HG03378 (cell line): Measurements from ENCODE around the gene SLC25A26.

Experiments used
- ATAC-seq: cut with Tn5 transposase; IDR thresholded peaks from one replicate; pipeline ENCODE4 v1.9.1; 2021; ENCODE audit warnings: mild to moderate bottlenecking, moderate library complexity; ENCODE audit not compliant: unreplicated experiment

Gene SLC25A26

DNA sequence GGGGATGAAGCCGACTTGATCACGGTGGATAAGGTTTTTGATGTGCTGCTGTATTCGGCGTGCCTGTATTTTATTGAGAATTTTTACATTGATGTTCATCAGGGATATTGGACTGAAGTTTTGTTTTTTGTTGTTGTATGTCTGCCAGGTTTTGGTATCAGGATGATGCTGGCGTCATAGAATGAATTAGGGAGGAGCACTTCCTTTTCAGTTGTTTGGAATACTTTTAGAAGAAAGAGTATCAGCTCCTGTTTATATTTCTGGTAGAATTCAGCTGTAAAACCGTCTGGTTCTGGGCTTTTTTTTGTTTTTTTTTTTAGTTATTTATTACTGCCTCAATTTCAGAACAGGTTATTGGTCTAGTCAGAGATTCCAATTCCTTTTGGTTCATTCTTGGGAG is 93.7 kb downstream of the SLC25A26 start:
- ATAC-seq = no peak

DNA sequence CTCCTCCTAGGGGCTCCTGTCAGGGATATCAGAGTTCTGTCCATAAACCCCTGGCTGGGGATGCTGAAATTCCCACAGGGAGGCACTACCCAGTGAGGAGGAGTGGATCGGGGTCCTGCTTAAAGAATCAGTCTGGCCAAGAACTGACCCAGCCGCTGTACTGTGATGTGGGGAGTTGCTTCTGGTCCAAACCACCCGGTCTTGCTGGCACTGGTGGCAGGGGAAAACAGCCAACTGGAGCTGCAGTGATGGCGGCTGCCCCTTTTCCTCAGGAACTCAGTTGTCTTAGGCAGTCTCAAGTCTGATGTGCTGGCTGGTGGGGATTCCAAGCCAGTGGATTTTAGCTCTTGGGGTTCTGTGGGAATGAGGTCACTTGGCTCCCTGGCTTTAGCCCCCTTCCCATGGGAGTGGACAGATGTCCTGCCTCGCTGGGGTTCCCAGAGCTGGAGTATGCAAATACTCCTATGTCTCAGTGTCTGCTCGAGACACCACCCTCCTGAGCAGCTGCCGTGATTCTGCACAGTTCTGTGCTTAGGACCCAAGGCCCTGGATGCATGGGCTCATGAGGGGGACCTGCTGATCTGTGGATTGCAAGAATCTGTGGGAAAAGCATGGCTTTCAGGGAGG is 97.1 kb downstream of the SLC25A26 start:
- no peak for ATAC-seq

DNA sequence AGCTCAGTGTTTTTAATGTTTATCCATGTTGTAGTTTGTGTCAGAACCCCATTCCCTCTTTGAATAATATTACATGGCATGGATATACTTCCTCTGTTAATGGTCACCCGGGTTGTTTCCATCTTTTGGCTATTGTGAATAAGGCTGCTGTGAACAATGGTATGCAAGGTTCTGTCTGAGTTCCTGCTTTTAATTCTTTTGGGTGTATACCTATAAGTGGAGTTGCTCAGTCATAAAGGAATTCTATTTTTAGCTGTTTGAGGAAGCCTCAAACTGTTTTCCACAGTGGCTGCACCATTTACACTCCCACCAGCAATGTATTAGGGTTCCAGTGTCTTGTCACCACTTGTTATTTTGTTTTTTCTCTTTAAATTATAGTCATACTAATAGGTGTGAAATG is 99.6 kb downstream of the SLC25A26 start:
- no peak for ATAC-seq

DNA sequence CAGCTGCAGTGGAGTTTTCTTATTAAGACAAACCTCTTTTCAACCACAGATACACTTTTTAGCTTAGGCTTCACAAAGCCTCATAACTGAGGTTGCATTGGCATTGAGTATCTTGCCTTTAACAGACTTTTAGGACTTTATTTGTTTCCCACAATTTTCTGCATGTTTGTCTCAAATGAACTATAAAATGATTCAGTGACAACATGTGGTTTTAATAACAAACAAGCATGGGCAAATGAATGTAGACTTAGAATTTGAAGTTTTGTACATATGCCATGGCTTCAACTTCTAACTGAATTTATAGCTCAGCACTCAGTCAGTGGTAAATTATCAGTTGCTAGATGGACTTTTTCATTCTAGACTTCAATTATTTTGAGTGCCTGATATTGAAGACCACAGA is 101.6 kb downstream of the SLC25A26 start:
- ATAC-seq = no peak

DNA sequence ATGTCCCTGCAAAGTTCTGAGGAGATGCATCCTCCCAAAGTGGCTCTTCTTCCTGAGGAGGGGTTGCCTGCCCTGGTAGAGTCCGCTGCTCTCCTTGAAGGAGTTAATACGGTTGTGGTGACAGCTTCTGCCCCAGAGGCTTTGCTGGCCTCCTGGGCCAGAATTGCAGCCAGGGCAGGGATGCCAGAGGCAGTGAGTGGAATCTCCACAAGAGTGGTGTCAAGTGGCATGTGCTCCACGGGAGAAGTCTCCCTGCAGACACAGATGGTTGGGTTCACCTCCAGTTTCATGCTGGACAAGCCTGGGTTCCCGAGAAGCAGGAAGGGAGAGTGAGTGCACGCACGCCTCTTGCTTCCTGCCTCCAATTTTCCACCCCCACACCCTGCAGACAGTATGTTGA is 105.5 kb downstream of the SLC25A26 start:
- no peak for ATAC-seq

DNA sequence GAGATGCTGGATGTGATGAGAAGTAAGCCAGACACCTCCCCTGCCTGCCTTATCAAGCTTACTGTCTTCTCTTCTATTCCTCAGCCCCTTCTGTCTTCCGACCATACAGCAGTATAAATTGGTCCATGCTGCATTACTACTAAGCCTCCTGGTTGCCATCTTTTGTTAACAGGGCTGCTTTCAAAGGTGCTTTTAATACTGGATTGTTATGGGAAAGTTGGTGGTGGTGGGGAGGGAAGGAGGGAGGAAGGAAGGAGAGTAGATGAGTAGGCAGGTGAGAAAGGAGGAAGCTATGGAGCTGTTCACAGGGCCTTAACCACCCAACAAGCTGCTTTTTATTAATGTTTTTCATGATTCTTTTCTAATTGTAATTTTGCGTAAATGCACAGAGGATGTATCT is 114.9 kb downstream of the SLC25A26 start:
- no peak for ATAC-seq

DNA sequence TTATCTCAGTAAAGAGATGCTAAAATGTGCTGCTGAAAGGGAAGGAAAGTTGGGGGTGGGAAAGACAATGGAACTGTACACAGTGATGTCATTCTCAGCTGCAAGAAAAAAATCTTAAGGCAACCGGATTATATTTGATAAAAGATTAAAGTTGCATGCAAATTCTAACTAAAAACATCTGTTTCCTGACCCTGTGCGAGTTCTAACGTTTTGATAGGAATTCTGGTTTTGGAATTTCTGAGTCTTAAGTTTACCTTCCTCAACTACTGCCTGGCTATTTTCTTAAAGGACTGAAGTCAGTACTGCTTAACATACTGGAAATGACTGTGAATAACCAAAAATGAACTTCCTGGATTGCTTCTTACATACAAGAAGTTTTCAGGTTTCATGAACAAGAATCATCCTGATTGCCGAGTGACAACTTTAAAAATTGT is 115.5 kb downstream of the SLC25A26 start:
- ATAC-seq = no peak

DNA sequence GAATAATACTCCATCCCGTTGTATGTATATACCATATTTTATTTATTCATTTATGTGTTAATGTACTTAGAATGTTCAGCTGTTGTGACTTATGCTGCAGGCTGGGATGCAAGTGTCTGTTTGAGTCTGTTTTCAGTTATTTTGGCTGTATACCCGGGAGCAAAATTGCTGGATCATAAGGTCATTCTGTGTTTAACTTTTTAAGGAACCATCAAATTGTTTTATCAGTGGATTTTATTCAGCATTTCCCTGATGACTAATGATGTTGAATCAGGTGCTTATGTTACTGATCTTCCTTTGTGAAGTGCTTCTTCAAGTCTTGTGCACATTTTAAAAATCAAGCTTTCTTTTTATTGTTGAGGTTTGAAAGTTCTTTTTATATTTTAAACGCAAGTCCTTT is 118.1 kb downstream of the SLC25A26 start:
- no peak for ATAC-seq

DNA sequence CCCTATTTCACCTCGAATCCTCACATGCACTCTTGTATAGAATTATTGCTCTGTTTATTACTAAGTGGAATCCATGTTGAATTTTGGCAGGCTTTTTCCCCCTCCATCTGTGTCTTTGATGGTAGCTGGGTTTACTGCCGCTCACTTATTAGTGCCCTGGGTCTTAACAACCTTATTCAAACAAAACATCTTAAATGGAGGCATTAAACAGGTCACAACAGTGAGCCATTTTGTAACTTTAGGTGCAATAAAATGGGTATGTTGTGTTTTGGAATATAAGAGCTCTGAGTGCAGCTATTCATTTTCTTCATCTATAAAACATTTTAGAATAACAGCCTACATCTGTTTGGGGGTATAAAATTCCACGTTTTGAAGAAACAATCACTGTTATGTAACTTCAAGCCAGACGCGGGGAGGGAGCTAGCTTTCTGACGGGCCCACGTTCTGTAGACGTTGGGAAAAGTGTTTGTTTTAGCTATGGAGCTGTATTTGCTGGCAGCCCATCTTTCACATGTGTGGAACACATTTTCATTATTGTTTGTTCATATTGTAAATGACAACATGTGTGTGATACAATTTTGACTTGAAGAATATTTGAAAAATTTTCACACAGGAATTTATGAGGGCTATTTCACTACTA is 122.0 kb downstream of the SLC25A26 start:
- ATAC-seq = no peak

DNA sequence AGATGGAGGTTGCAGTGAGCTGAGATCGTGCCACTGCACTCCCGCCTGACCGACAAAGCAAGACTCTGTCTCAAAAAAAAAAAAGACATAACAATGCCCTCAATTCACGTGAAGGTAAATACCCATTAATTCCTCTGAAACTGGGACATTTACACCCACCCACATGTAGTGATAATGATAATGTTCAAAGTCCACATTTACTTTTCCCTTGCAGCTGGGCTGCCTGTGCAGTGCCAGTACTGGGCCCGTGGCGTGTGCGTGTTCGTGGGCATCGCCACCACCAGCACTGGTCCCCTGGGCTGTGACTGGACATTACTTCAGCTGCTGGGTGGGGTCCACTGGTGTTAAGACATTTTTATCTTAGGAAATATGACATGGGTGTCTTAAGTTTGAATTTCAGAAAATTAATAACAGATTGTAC is 123.6 kb downstream of the SLC25A26 start:
- ATAC-seq = no peak

DNA sequence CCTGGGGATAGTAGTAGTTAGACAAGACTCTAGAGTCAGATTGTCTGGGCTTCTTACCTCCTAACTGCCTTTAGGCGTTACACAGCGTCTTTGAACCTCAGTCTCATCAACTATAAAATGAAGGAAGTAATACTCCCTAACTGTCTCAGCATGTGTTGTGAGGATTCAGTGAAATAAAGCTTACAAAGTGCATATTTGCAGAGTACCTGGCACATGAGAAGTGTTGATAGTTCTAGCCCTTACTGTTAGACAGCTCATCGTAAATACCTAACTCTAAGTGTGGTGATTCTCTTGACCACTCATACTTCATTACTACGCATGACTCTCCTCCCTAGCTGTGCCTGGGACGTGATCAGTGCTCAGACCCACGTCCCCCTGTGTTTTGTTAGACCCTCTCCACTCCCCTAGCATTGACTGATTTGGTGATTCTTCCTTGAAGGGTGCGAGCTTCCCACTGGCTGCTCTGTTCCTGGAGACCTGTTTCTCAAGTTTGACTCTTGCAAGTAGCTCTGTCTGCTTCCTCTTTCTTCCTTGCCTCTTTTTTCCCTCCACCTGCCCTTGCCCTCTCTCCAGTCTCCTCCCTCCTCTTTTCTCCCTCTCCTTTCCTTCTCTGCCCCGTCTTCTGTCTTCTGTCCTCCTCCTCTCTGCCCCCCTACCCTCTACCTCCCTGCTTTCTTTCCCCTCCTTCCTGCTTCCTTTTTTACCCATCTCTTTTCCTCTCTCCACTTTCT is 124.2 kb downstream of the SLC25A26 start:
- no peak for ATAC-seq

DNA sequence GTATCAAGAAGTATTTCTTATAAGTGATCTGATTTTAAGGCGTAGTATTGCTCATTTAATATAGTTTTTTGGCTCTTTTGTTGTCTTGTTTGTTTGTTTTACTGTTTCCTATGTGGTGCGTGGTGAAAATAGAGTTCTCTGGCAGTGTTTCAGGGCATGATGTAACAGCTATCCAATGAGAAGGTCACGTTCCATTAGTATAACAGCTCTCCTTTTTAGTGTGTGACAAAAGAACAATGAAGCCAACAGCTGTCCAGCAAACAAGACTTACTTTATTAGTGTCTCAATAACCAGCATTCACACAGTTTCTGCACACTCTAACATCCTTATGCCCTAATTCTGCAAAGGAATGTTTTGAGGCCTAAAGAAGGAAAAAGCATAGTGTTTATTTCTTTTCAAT is 127.9 kb downstream of the SLC25A26 start:
- ATAC-seq = no peak

DNA sequence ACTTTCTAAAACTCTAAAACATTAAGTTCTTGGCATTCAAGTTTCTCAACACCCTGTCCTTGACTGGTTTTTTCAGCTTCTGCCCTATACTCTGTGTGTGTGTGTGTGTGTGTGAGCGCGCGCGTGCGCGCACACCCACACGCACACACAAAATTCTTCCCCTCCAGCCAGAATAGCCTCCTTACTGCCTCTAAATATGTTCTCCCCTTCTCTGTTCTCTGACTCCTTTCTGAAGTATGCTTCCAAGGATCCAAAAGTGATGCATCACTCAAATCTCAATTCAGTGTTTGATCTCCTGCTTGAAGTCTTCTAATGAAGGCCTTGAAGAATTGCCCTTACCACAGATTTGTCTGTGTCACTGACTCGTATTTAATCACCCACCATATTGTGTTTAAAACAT is 129.8 kb downstream of the SLC25A26 start:
- no peak for ATAC-seq

DNA sequence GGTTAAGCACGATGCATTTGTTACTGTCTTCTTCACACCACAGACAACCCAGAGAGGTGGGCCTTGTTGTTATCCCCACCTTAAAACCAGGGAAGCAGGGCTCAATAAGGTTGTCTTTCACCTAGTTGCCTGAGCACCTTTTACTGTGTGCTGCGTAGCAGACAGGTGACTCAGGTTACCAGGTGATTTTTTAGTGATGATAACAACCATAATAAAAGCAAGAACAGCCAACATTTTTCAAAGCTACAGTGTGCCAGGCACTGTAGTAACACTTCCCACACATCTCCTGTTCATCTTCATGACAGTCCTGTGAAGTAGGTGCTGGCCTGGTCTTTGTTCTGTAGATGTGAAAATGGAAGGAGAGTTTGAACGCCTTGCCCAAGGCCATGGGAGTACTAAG is 132.2 kb downstream of the SLC25A26 start:
- no peak for ATAC-seq

DNA sequence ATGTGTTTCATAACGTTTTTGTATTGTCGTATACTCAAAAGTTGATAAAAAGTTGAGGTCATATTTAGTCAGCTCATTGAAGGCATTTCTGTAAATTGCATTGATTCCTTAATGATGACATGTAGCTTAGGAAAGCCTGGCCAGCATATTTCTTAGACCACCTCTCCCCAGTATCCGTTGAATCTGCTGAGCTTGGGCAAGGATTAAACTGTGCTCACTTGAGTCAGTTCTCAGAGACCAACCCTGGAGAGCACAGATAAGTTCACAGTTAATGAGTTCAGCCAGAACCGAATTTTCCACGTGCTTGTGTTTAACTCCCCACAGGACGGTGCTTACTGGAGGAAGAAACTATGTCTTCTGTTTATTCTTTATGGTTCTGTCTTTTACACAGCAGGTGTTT is 132.7 kb downstream of the SLC25A26 start:
- no peak for ATAC-seq

DNA sequence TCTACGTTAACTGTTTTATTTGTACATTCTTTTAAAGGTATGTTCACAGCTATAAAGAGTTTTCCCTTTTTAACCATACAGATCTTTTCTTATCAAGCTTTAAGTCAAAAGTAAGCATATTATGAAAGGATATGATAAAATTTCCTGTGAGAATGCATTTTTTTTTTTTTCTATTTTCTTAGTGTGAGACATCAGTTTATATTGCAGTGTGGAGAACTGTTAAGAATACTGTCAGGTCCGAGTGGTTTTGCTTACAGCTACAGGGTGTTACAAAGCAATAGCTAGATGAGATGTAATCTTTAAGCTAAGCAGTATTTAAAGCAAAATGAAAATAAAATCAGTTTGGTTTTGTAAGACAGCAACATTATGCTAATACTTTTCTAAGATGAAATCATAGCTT is 133.2 kb downstream of the SLC25A26 start:
- no peak for ATAC-seq

DNA sequence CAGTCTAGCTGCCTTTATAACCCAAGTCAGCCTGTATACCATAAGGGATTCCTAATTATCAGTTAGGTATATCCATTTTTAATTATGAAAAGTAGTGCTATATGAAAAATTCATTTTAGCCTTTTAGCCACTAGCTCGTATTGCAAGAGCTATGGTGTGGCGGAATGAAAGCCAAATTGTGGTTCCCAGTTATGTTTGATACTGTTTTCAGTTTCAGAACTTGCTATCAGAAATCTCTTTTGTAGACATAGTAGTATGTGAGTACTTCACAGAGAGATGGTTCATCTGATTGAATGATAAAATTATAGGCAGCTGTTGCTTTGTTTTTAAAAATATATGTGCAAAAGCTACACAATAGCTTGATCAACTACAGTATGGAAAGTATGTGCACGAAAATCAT is 134.6 kb downstream of the SLC25A26 start:
- ATAC-seq = no peak

DNA sequence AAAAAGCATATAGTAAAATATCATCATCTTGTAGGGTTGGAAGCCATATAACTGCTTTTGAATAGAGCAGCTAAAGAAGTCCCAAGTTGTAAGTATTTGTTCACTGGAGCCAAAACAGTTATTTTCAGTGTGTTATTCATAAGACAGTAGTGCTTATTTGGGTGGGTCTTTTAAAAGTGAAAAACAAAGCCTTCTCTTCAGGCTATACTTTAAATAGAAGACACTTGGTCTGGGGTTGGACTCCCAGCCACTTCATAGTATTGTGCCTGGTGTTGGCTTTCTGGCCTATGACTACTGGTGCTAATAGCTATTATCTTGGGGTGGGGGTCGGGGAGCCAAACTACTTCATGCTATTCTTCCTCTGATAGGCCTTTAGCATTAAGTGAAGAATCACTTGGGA is 135.2 kb downstream of the SLC25A26 start:
- no peak for ATAC-seq

DNA sequence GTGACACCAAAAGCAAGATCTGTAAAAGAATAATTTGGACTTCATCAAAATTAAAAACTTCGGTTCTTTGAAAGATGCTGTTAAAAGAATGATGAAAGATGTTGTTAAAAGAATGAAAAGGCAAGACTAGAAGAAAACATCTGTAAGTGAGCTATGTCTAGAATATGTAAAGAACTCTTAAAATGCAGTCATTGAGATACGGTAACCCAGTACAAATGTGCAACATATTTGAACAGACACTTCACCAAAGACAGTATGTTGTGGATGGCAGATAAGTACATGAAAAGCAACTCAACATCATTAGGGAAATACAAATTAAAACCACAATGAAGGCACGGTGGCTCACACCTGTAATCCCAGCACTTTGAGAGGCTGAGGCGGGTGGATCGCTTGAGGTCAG is 140.6 kb downstream of the SLC25A26 start:
- no peak for ATAC-seq

DNA sequence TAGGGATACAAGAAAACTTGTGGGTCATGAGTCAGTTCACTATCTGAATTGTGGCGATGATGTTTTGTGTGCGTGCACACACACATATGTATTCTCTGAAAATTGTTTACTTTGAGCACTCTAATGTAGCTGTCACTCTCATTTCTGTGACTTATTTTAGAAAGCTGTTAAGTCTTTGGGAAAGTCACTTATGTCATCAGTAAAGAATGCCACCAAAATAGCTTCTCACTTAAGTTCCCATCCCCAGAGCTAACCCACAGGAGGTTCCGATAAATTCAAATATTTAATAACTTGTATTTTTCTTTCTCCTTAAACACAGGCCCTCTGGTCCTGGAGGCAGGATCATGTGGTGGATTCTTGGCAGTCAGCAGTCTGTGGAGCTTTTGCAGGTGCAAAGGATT is 141.7 kb downstream of the SLC25A26 start:
- no peak for ATAC-seq

DNA sequence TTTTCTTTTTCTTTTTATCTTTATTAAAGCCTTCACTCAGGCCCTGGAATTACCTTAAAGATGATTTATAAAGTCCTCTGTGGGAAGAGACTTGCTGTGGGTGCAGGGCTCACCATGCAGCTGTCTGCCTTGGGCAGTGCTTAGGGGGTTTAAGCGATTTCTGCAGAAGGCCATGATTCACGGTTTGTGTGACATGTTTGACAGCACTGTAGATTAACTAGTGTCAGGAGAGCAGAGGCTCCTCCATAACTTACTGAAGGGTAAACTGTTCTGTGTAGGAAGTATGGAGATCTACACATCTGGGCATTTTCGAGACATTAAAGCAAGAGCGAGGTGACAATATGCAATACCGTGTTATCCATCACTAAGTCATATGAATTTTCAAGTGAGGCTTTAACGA is 142.3 kb downstream of the SLC25A26 start:
- no peak for ATAC-seq

DNA sequence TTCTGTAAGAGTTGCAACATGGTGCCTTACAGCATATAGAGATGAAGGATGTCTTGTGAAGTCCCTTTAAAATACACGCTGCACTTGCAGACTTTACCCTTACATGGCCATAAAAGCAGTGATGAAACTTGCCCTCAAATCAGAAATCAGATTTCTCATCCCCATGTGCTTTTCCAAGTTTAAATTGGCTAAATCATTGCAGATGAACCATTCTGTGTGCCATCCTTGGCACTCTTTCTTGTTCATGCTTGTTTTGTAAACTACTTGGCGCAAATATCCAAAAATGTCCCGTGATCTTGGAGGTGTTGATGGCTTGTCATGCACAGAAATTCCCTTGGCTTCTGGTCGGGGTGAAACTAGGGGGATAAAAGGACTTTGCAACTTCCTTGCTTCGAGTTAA is 144.3 kb downstream of the SLC25A26 start:
- no peak for ATAC-seq
